OCI-LY3 (cell line): Measurements from ENCODE around the gene DDX24.

Experiments used
- CTCF ChIP-seq: fragments of 200-600, 300-600 bp; sonication (generic); IDR thresholded peaks from 2 replicates; pipeline ENCODE4 v1.5.1; 2014; ENCODE audit warnings: antibody characterized with exemption, low read length, low read depth
- EZH2phosphoT487 ChIP-seq: fragments of 200-600 bp; shearing (Covaris generic); IDR thresholded peaks from 2 replicates; pipeline ENCODE4 v1.6.1; 2018; ENCODE audit warnings: antibody characterized with exemption, mixed run types, low read depth

- TF ChIP-seq CTCF = no peak
- TF ChIP-seq EZH2phosphoT487 = no peak
These were observed 71.2 kb downstream of the DDX24 start for GRCh38 chr14:94009767-94010166.
